SU-DHL-6 (cell line): Measurements from ENCODE around the gene AARS2.
"Not testable (repeated sequence)": the region's sequence is repeated elsewhere in the genome, so short reads cannot be mapped to it uniquely, and the experiment has no call there.

Source experiments
- EZH2phosphoT487 ChIP-seq: fragments of 200-600 bp; sonication (generic), shearing (Covaris generic); conservative IDR thresholded peaks from 2 replicates; pipeline ENCODE4 v1.6.1; 2018; ENCODE audit warnings: mild to moderate bottlenecking, antibody characterized with exemption, low read length, moderate library complexity, mixed read lengths
- TF ChIP-seq, protein P1 (sequence below): fragments of 200-600 bp; sonication (generic); IDR thresholded peaks from one replicate; pipeline ENCODE4 v1.5.1; 2017; ENCODE audit warnings: antibody characterized with exemption, mild to moderate bottlenecking, low read length, moderate library complexity; ENCODE audit not compliant: insufficient read depth, poor library complexity, severe bottlenecking

- TF ChIP-seq, protein P1, sequence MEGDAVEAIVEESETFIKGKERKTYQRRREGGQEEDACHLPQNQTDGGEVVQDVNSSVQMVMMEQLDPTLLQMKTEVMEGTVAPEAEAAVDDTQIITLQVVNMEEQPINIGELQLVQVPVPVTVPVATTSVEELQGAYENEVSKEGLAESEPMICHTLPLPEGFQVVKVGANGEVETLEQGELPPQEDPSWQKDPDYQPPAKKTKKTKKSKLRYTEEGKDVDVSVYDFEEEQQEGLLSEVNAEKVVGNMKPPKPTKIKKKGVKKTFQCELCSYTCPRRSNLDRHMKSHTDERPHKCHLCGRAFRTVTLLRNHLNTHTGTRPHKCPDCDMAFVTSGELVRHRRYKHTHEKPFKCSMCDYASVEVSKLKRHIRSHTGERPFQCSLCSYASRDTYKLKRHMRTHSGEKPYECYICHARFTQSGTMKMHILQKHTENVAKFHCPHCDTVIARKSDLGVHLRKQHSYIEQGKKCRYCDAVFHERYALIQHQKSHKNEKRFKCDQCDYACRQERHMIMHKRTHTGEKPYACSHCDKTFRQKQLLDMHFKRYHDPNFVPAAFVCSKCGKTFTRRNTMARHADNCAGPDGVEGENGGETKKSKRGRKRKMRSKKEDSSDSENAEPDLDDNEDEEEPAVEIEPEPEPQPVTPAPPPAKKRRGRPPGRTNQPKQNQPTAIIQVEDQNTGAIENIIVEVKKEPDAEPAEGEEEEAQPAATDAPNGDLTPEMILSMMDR: not testable (repeated sequence)
- TF ChIP-seq EZH2phosphoT487: not testable (repeated sequence)
These were observed 33.7 kb upstream of the AARS2 start for GRCh38 chr6:44346818-44347217.
